Measurements from ENCODE around the gene FDXACB1. TPM values are rescaled to one million over a fixed set of nuclear protein-coding genes. Genes with fewer than 3 reads are reported as not detected.

The FDXACB1 gene
- total and polyA plus RNA-seq, 9 of the 15 experiments (the other 6 are each of a cell fraction or from before 2014, with no cell fraction given): 3.2 to 7.5 (median 5.3) TPM

- TF ChIP-seq, protein P1, sequence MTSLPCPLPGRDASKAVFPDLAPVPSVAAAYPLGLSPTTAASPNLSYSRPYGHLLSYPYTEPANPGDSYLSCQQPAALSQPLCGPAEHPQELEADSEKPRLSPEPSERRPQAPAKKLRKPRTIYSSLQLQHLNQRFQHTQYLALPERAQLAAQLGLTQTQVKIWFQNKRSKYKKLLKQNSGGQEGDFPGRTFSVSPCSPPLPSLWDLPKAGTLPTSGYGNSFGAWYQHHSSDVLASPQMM (CRISPR knock-in tag; IDR thresholded peaks at IDR 0.05): no peak
- TF ChIP-seq EZH2 (IDR thresholded peaks at IDR 0.05; ENCODE audit: borderline replicate concordance, low read depth, low read length) (no peak), SUPT5H (IDR thresholded peaks at IDR 0.05) (no peak), ZKSCAN3 (CRISPR knock-in tag; IDR thresholded peaks at IDR 0.05) (no peak), PML (IDR thresholded peaks at IDR 0.05; ENCODE audit: low read length) (no peak), ASH1L (IDR thresholded peaks at IDR 0.05; ENCODE audit: borderline replicate concordance, low read depth, partially characterized antibody) (no peak), ELF1 (tag; IDR thresholded peaks at IDR 0.05) (no peak), ATF7 (IDR thresholded peaks at IDR 0.05) (peak; percentile 28; the same call in 1 of the 2 replicates), ZNF24 (IDR thresholded peaks at IDR 0.05) (peak; percentile 60; the same call in 1 of the 2 replicates), SREBF1 (IDR thresholded peaks at IDR 0.05; ENCODE audit: borderline replicate concordance, low read depth, low read length) (no peak), EWSR1 (IDR thresholded peaks at IDR 0.05; ENCODE audit: borderline replicate concordance, low read depth, partially characterized antibody) (no peak), ZKSCAN8 (CRISPR knock-in tag; IDR thresholded peaks at IDR 0.05) (no peak), MAZ (CRISPR knock-in tag; conservative IDR thresholded peaks at IDR 0.05 in 1 of 2, IDR thresholded peaks at IDR 0.05 in 1 of 2) (0 out of 4 replicates have a peak, but pooled peaks of 1 of the 2 experiments have one; percentile 22), FOXP1 (CRISPR knock-in tag; IDR thresholded peaks at IDR 0.05) (no peak), FIP1L1 (IDR thresholded peaks at IDR 0.05; ENCODE audit: low read depth, low read length, poor library complexity, severe bottlenecking) (no peak), TBL1XR1 (IDR thresholded peaks at IDR 0.05; ENCODE audit: low read length in 2 of 2) (no peak), ARID1B (IDR thresholded peaks at IDR 0.05) (0 out of 2 replicates have a peak, but pooled peaks have one; percentile 32), CHCHD3 (CRISPR knock-in tag; IDR thresholded peaks at IDR 0.05) (no peak), ZNF57 (CRISPR knock-in tag; IDR thresholded peaks at IDR 0.05) (no peak), SNAPC5 (CRISPR knock-in tag; IDR thresholded peaks at IDR 0.05) (no peak)
- TF ChIP-seq, protein P2, sequence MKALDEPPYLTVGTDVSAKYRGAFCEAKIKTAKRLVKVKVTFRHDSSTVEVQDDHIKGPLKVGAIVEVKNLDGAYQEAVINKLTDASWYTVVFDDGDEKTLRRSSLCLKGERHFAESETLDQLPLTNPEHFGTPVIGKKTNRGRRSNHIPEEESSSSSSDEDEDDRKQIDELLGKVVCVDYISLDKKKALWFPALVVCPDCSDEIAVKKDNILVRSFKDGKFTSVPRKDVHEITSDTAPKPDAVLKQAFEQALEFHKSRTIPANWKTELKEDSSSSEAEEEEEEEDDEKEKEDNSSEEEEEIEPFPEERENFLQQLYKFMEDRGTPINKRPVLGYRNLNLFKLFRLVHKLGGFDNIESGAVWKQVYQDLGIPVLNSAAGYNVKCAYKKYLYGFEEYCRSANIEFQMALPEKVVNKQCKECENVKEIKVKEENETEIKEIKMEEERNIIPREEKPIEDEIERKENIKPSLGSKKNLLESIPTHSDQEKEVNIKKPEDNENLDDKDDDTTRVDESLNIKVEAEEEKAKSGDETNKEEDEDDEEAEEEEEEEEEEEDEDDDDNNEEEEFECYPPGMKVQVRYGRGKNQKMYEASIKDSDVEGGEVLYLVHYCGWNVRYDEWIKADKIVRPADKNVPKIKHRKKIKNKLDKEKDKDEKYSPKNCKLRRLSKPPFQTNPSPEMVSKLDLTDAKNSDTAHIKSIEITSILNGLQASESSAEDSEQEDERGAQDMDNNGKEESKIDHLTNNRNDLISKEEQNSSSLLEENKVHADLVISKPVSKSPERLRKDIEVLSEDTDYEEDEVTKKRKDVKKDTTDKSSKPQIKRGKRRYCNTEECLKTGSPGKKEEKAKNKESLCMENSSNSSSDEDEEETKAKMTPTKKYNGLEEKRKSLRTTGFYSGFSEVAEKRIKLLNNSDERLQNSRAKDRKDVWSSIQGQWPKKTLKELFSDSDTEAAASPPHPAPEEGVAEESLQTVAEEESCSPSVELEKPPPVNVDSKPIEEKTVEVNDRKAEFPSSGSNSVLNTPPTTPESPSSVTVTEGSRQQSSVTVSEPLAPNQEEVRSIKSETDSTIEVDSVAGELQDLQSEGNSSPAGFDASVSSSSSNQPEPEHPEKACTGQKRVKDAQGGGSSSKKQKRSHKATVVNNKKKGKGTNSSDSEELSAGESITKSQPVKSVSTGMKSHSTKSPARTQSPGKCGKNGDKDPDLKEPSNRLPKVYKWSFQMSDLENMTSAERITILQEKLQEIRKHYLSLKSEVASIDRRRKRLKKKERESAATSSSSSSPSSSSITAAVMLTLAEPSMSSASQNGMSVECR (CRISPR knock-in tag; IDR thresholded peaks at IDR 0.05): no peak
- TF ChIP-seq, protein P3, sequence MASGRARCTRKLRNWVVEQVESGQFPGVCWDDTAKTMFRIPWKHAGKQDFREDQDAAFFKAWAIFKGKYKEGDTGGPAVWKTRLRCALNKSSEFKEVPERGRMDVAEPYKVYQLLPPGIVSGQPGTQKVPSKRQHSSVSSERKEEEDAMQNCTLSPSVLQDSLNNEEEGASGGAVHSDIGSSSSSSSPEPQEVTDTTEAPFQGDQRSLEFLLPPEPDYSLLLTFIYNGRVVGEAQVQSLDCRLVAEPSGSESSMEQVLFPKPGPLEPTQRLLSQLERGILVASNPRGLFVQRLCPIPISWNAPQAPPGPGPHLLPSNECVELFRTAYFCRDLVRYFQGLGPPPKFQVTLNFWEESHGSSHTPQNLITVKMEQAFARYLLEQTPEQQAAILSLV (tag; IDR thresholded peaks at IDR 0.05): no peak
- TF ChIP-seq, protein P4, sequence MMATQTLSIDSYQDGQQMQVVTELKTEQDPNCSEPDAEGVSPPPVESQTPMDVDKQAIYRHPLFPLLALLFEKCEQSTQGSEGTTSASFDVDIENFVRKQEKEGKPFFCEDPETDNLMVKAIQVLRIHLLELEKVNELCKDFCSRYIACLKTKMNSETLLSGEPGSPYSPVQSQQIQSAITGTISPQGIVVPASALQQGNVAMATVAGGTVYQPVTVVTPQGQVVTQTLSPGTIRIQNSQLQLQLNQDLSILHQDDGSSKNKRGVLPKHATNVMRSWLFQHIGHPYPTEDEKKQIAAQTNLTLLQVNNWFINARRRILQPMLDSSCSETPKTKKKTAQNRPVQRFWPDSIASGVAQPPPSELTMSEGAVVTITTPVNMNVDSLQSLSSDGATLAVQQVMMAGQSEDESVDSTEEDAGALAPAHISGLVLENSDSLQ (IDR thresholded peaks at IDR 0.05): no peak
Observed at GRCh38 chr11:111841370-111842053, 37.5 kb downstream of the FDXACB1 start (continued).

Measured in K562 (cell line).